HG03196 (cell line): ENCODE data around the gene HBE1.
"Not testable (repeated sequence)": the region's sequence is repeated elsewhere in the genome, so short reads cannot be mapped to it uniquely, and the experiment has no call there.

ENCODE experiments used
- ATAC-seq: cut with Tn5 transposase; IDR thresholded peaks from one replicate; pipeline ENCODE4 v1.9.1; 2021; ENCODE audit not compliant: unreplicated experiment

The HBE1 gene

GRCh38 chr11:5285703-5286340 lies 16.1 kb upstream of the HBE1 start:
- no peak for ATAC-seq

- ATAC-seq: no peak
Measured at GRCh38 chr11:5284637-5285036, 14.9 kb upstream of the HBE1 start.

GRCh38 chr11:5283882-5284281 lies 14.1 kb upstream of the HBE1 start:
- ATAC-seq: no peak

GRCh38 chr11:5283086-5283485 lies 13.3 kb upstream of the HBE1 start:
- no peak for ATAC-seq

GRCh38 chr11:5282628-5283027 lies 12.9 kb upstream of the HBE1 start:
- no peak for ATAC-seq

- ATAC-seq: no peak
Measured at GRCh38 chr11:5281596-5281995, 11.9 kb upstream of the HBE1 start.

- ATAC-seq: peak; percentile 93
Measured at GRCh38 chr11:5280582-5281102, 10.9 kb upstream of the HBE1 start.

GRCh38 chr11:5279471-5280090 lies 9.8 kb upstream of the HBE1 start:
- ATAC-seq: no peak

- no peak for ATAC-seq
Measured at GRCh38 chr11:5277807-5278382, 8.2 kb upstream of the HBE1 start.

GRCh38 chr11:5276697-5277096 lies 7.0 kb upstream of the HBE1 start:
- no peak for ATAC-seq

GRCh38 chr11:5275369-5276110 lies 5.8 kb upstream of the HBE1 start:
- no peak for ATAC-seq

GRCh38 chr11:5274395-5274794 lies 4.7 kb upstream of the HBE1 start:
- no peak for ATAC-seq

- no peak for ATAC-seq
Measured at GRCh38 chr11:5272395-5273017, 2.8 kb upstream of the HBE1 start.

GRCh38 chr11:5267033-5267563 lies 2.6 kb downstream of the HBE1 start:
- ATAC-seq: no peak

- ATAC-seq: no peak
Measured at GRCh38 chr11:5266609-5267008, 3.1 kb downstream of the HBE1 start.

GRCh38 chr11:5265832-5266231 lies 3.9 kb downstream of the HBE1 start:
- no peak for ATAC-seq

- no peak for ATAC-seq
Measured at GRCh38 chr11:5258543-5259262, 11.0 kb downstream of the HBE1 start.

GRCh38 chr11:5257296-5257695 lies 12.4 kb downstream of the HBE1 start:
- no peak for ATAC-seq

- not testable (repeated sequence) for ATAC-seq
Measured at GRCh38 chr11:5254646-5255413, 14.9 kb downstream of the HBE1 start, which contains the start of gene HBG2. TSS of gene HBG2 (minus strand) at chr11:5254781. CDS start at chr11:5254728, 53 bp downstream.
